Measurements from ENCODE around the gene C2orf74. TPM values are rescaled to one million over a fixed set of nuclear protein-coding genes. Genes with fewer than 3 reads are reported as not detected.

The C2orf74 gene
- 13.3 and 14.1 TPM in 2 replicates for total RNA-seq

GRCh38 chr2:61161888-61162287 is at the start of gene C2orf74:
C2orf74 (plus strand) TSS chr2:61162188; CDS start chr2:61162515, 327 bp downstream.

Other genes with a start within 250 kb of the C2orf74 start
- gene PEX13, start 144.5 kb upstream of the C2orf74 start, total RNA-seq = 35.6 and 36.9 TPM in 2 replicates
- gene PUS10, start 143.9 kb upstream of the C2orf74 start, total RNA-seq = 9.6 and 11.2 TPM in 2 replicates
- gene SANBR, start 96.3 kb upstream of the C2orf74 start, total RNA-seq = 10.1 and 11.7 TPM in 2 replicates

Measured in uterine smooth muscle cell (primary cell).